Measurements from ENCODE around the gene SOCS6. TPM values are rescaled to one million over a fixed set of nuclear protein-coding genes. Genes with fewer than 3 reads are reported as not detected.
"Not testable (repeated sequence)": the region's sequence is repeated elsewhere in the genome, so short reads cannot be mapped to it uniquely, and the experiment has no call there.

SOCS6 gene
- total RNA-seq, 1 donor from 2014 or later: 30.3 TPM

- no peak for DNase-seq
Measured at GRCh38 chr18:70362258-70362657, 73.4 kb downstream of the SOCS6 start.

- DNase-seq: no peak
Measured at GRCh38 chr18:70363861-70364260, 75.0 kb downstream of the SOCS6 start.

- DNase-seq: no peak
Measured at GRCh38 chr18:70365361-70365760, 76.5 kb downstream of the SOCS6 start.

GRCh38 chr18:70366174-70366573, 77.3 kb downstream of the SOCS6 start:
- DNase-seq: no peak

- no peak for DNase-seq
Measured at GRCh38 chr18:70366670-70367069, 77.8 kb downstream of the SOCS6 start.

- DNase-seq: not testable (repeated sequence)
Measured at GRCh38 chr18:70367344-70367743, 78.5 kb downstream of the SOCS6 start.

- no peak for DNase-seq
Measured at GRCh38 chr18:70368903-70369302, 80.1 kb downstream of the SOCS6 start.

GRCh38 chr18:70370762-70371733, 82.2 kb downstream of the SOCS6 start:
- no peak for DNase-seq

GRCh38 chr18:70371908-70372307, 83.1 kb downstream of the SOCS6 start:
- DNase-seq: no peak

- DNase-seq: no peak
Measured at GRCh38 chr18:70372450-70373041, 83.7 kb downstream of the SOCS6 start.

- no peak for DNase-seq
Measured at GRCh38 chr18:70373042-70373519, 84.2 kb downstream of the SOCS6 start.

- DNase-seq: no peak
Measured at GRCh38 chr18:70374154-70374553, 85.3 kb downstream of the SOCS6 start.

- no peak for DNase-seq
Measured at GRCh38 chr18:70376137-70376913, 87.5 kb downstream of the SOCS6 start.

GRCh38 chr18:70376914-70377258, 88.0 kb downstream of the SOCS6 start:
- DNase-seq: no peak

- DNase-seq: no peak
Measured at GRCh38 chr18:70377317-70377799, 88.5 kb downstream of the SOCS6 start.

GRCh38 chr18:70377857-70378701, 89.2 kb downstream of the SOCS6 start:
- no peak for DNase-seq

Other genes starting within 250 kb of the SOCS6 start
- 32.6 TPM for gene RTTN, start 83.4 kb upstream of the SOCS6 start, total RNA-seq

Measured in tongue (tissue), 2 donors.